PC-3 (cell line): ENCODE measurements around the gene PMS1. TPM values are rescaled to one million over a fixed set of nuclear protein-coding genes. Genes with fewer than 3 reads are reported as not detected.

ENCODE experiments used
- ATAC-seq: fragments of 200-7000 bp; cut with Tn5 transposase; 2 replicates; pipeline ENCODE4 v1.9.1; 2020; ENCODE audit warnings: mild to moderate bottlenecking, moderate library complexity
- BruUV-seq: library from RNA; stranded (reverse); fragments of 400-500 nt; replicated peaks from 2 replicates; lab custom pipeline; 2021; lab: Mats Ljungman, UMichigan
- CTCF ChIA-PET: fragments of 300-600 bp; sonication (Branson Sonifier 250); formaldehyde crosslinking; loops from one replicate; lab custom pipeline; 2022; ENCODE audit warnings: antibody characterized with exemption; lab: Charles Lee
- POLR2A ChIA-PET: fragments of 300-600 bp; sonication (Branson Sonifier 250); formaldehyde crosslinking; loops from one replicate; lab custom pipeline; 2022; ENCODE audit warnings: antibody characterized with exemption; ENCODE audit not compliant: unreplicated experiment; lab: Charles Lee
- DNase-seq: peaks from one replicate; pipeline ENCODE4 v3.0.0-alpha.2; 2015
- H2AFZ ChIP-seq: fragments of 300-600 bp; sonication (generic); 2 replicates; pipeline ENCODE4 v1.6.0; 2016; ENCODE audit warnings: antibody characterized with exemption, low read length
- H3F3A ChIP-seq: fragments of 300-600 bp; sonication (generic); one replicate; pipeline ENCODE4 v1.6.0; 2017; ENCODE audit warnings: antibody characterized with exemption, low read length, control low read depth, mild to moderate bottlenecking; ENCODE audit not compliant: unreplicated experiment
- H3K27ac ChIP-seq: fragments of 300-600 bp; sonication (generic); 2 replicates; pipeline ENCODE4 v1.5.1; 2016; ENCODE audit warnings: mild to moderate bottlenecking, low read length
- H3K27me3 ChIP-seq: fragments of 300-600 bp; sonication (generic); 2 replicates; pipeline ENCODE4 v1.6.1; 2016; ENCODE audit warnings: low read length, mixed read lengths
- H3K36me3 ChIP-seq: fragments of 300-600 bp; sonication (generic); 2 replicates; pipeline ENCODE4 v1.6.1; 2016; ENCODE audit warnings: low read depth, mixed run types, low read length, mixed read lengths
- H3K4me1 ChIP-seq: fragments of 300-600 bp; sonication (generic); 2 replicates; pipeline ENCODE4 v1.5.1; 2016; ENCODE audit warnings: low read length; ENCODE audit not compliant: insufficient read depth
- H3K4me2 ChIP-seq: fragments of 300-600 bp; sonication (generic); 2 replicates; pipeline ENCODE4 v1.6.0; 2016; ENCODE audit warnings: low read length
- H3K4me3 ChIP-seq: fragments of 300-600 bp; sonication (generic); 2 replicates; pipeline ENCODE4 v1.5.1; 2016; ENCODE audit warnings: mild to moderate bottlenecking, low read length, mixed read lengths
- H3K79me2 ChIP-seq: fragments of 300-600 bp; sonication (generic); 2 replicates; pipeline ENCODE4 v1.6.1; 2017; ENCODE audit warnings: low read length, mixed read lengths
- H3K9ac ChIP-seq: fragments of 300-600 bp; sonication (generic); 2 replicates; pipeline ENCODE4 v1.6.0; 2016; ENCODE audit warnings: mild to moderate bottlenecking, low read length
- H3K9me2 ChIP-seq: fragments of 300-600 bp; sonication (generic); replicated peaks from 2 replicates; pipeline ENCODE4 v1.6.1; 2016; ENCODE audit warnings: mixed run types, low read length, mixed read lengths
- H3K9me3 ChIP-seq: fragments of 300-600 bp; sonication (generic); 2 replicates; pipeline ENCODE4 v1.6.1; 2016; ENCODE audit warnings: low read length, mixed read lengths
- H4K20me1 ChIP-seq: fragments of 300-600 bp; sonication (generic); 2 replicates; pipeline ENCODE4 v1.6.1; 2016; ENCODE audit warnings: low read length, mixed read lengths
- CTCF ChIP-seq: fragments of 300-600 bp; sonication (generic); conservative IDR thresholded peaks from 2 replicates; pipeline ENCODE4 v1.5.1; 2017; ENCODE audit warnings: antibody characterized with exemption, low read depth, mild to moderate bottlenecking, low read length
- EZH2 ChIP-seq: fragments of 300-600 bp; sonication (generic); IDR thresholded peaks from one replicate; pipeline ENCODE4 v1.6.1; 2017; ENCODE audit warnings: antibody characterized with exemption, mild to moderate bottlenecking, low read length; ENCODE audit not compliant: unreplicated experiment
- EZH2phosphoT487 ChIP-seq: fragments of 300-600 bp; sonication (generic); IDR thresholded peaks from 2 replicates; pipeline ENCODE4 v1.6.1; 2018; ENCODE audit warnings: mild to moderate bottlenecking, antibody characterized with exemption, low read length, borderline replicate concordance
- intact Hi-C: fragments of 100-400 bp; cut with micrococcal nuclease; formaldehyde crosslinking; loops from 2 replicates; pipeline ENCODE4 v1.9.0; 2023
- total RNA-seq: library from RNA; depleted of rRNA; stranded (reverse); fragments of >200 nt; gene quantifications from 2 replicates; pipeline ENCODE4 v1.2.3, GENCODE V29; 2014

The PMS1 gene
- total RNA-seq, 1 experiment from 2014 or later: 13.8 TPM

DNA sequence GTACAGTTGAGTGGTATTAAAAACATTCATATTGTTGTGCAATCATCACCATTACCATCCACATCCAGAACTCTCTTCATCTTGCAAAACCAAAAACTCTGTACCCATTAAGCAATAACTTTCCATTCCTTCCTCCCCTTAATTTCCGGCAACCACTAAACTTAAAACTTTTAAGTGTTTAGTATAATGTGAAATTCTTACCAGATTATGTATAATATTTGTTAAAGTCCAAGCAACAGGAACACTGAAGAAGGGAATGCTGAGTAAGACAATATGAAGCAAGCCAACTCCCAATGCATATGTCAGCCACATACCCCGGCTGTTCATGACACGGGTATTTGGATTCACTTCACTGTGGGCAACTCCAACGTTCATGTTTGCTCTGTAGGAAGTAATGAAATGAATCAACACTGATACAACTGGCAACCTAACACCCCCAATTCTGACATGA, 2.0 kb upstream of the PMS1 start:
- Histone ChIP-seq H3K9ac (no peak overlapping the region), H2AFZ (no peak overlapping the region), H4K20me1 (no peaks in the 10 kb centered on the region), H3K9me3 (no peaks in the 10 kb centered on the region), H3K36me3 (peaks cover 32% of the 10 kb centered on the region), H3K9me2 (no peaks in the 10 kb centered on the region), H3K27ac (no peak overlapping the region), H3K4me2 (peak overlapping the region; percentile 79), H3K27me3 (no peaks in the 10 kb centered on the region), H3F3A (no peaks in the 10 kb centered on the region), H3K4me1 (peaks cover 19% of the 10 kb centered on the region), H3K79me2 (peaks cover 71% of the 10 kb centered on the region), H3K4me3 (peak overlapping the region; percentile 80)
- no peak for ATAC-seq
- peak; percentile 36 for DNase-seq
- BruUV-seq: no TSS peak
- no peak for TF ChIP-seq EZH2phosphoT487
- ChIA-PET POLR2A (no interaction called here), CTCF (no interaction called here)
- intact Hi-C loops: loop anchor here (5.0 kb wide), 1 partner anchor 120 kb away; the partner anchor contains the start of gene ASNSD1

GRCh38 chr2:189783451-189783926, 761 bp upstream of the PMS1 start:
- peak overlapping the region; percentile 71 for H3K27ac ChIP-seq
- ATAC-seq: peak; percentile 16
- intact Hi-C loops: loop anchor here (5.0 kb wide), 1 partner anchor 121 kb away; the partner anchor contains the start of gene ASNSD1
- H3F3A ChIP-seq: no peaks in the 10 kb centered on the region
- peaks cover 19% of the 10 kb centered on the region for H3K4me1 ChIP-seq
- peak overlapping the region; percentile 79 for H3K4me2 ChIP-seq
- no peak for TF ChIP-seq EZH2phosphoT487
- TF ChIP-seq CTCF: no peak
- no peaks in the 10 kb centered on the region for H3K27me3 ChIP-seq
- H3K4me3 ChIP-seq: peak overlapping the region; percentile 80
- H3K9me3 ChIP-seq: no peaks in the 10 kb centered on the region
- peak; percentile 31 for DNase-seq
- ChIA-PET POLR2A (no interaction called here), CTCF (no interaction called here)
- H3K9ac ChIP-seq: peak overlapping the region; percentile 84
- H3K9me2 ChIP-seq: no peaks in the 10 kb centered on the region
- BruUV-seq: no TSS peak
- peaks cover 32% of the 10 kb centered on the region for H3K36me3 ChIP-seq
- peak overlapping the region; percentile 91 for H2AFZ ChIP-seq
- peaks cover 78% of the 10 kb centered on the region for H3K79me2 ChIP-seq
- no peaks in the 10 kb centered on the region for H4K20me1 ChIP-seq

DNA sequence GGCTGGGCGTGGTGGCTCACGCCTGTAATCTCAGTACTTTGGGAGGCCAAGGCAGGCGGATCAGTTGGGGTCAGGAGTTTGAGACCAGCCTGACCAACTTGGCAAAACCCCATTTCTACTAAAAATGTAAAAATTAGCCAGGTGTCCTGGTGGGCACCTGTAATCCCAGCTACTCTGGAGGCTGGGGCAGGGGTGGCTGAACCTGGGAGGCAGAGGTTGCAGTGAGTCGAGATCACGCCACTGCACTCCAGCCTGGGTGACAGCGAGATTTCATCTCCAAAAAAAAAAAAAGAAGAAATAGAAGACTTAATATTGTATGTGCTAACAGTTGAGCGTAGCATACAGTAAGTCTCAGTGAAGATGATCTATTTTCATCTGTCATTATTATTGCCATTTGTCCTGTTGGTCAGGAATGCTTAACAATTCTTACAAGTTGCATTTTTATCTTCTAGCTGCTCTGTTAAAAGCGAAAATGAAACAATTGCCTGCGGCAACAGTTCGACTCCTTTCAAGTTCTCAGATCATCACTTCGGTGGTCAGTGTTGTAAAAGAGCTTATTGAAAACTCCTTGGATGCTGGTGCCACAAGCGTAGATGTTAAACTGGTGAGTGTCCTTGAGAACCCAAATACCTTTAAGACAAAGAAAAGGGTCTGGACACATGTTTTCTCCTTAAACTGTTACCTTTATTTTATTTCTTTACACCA, 7.2 kb downstream of the PMS1 start:
- H3K27ac ChIP-seq: no peak overlapping the region
- intact Hi-C loops: no loop called here
- H3K9me2 ChIP-seq: no peaks in the 10 kb centered on the region
- peaks cover 23% of the 10 kb centered on the region for H3K36me3 ChIP-seq
- no peak overlapping the region for H2AFZ ChIP-seq
- no TSS peak for BruUV-seq
- ChIA-PET CTCF (no interaction called here), POLR2A (no interaction called here)
- H3K9me3 ChIP-seq: no peaks in the 10 kb centered on the region
- H4K20me1 ChIP-seq: no peaks in the 10 kb centered on the region
- H3K4me2 ChIP-seq: no peak overlapping the region
- DNase-seq: no peak
- no peaks in the 10 kb centered on the region for H3K27me3 ChIP-seq
- no peak overlapping the region for H3K4me3 ChIP-seq
- peaks cover 33% of the 10 kb centered on the region for H3K79me2 ChIP-seq
- no peak for ATAC-seq
- H3K9ac ChIP-seq: no peak overlapping the region
- H3F3A ChIP-seq: no peaks in the 10 kb centered on the region
- TF ChIP-seq EZH2phosphoT487: no peak
- no peak for TF ChIP-seq CTCF
- TF ChIP-seq EZH2: no peak
- no peaks in the 10 kb centered on the region for H3K4me1 ChIP-seq
